Osteocyte (in vitro differentiated cells): ENCODE data around the gene ARFGAP1. TPM values are rescaled to one million over a fixed set of nuclear protein-coding genes. Genes with fewer than 3 reads are reported as not detected.

ENCODE experiments used
- DNase-seq: peaks from one replicate; pipeline ENCODE4 v3.0.0; 2021; ENCODE audit warnings: mixed read lengths; ENCODE audit not compliant: unreplicated experiment; ENCODE audit errors: extremely low spot score
- H3K27ac Mint-ChIP-seq: one replicate; pipeline ENCODE4 v1.8.0; 2021; ENCODE audit warnings: mild to moderate bottlenecking, mixed read lengths; ENCODE audit not compliant: unreplicated experiment
- H3K27me3 Mint-ChIP-seq: one replicate; pipeline ENCODE4 v1.8.0; 2021; ENCODE audit warnings: mixed read lengths; ENCODE audit not compliant: unreplicated experiment
- H3K36me3 Mint-ChIP-seq: one replicate; pipeline ENCODE4 v1.8.0; 2021; ENCODE audit warnings: mixed read lengths; ENCODE audit not compliant: unreplicated experiment
- H3K4me1 Mint-ChIP-seq: one replicate; pipeline ENCODE4 v1.8.0; 2021; ENCODE audit warnings: mixed read lengths; ENCODE audit not compliant: unreplicated experiment
- H3K4me3 Mint-ChIP-seq: one replicate; pipeline ENCODE4 v1.8.0; 2021; ENCODE audit warnings: mild to moderate bottlenecking, moderate library complexity, mixed read lengths; ENCODE audit not compliant: unreplicated experiment
- H3K9me3 Mint-ChIP-seq: one replicate; pipeline ENCODE4 v1.8.0; 2021; ENCODE audit warnings: mixed read lengths; ENCODE audit not compliant: unreplicated experiment
- total RNA-seq: library from RNA; stranded (reverse); gene quantifications from 2 replicates; pipeline ENCODE4 v1.2.1, GENCODE V29; 2021
- TF ChIP-seq, protein P1 (sequence below): fragments of 200-600 bp; sonication (generic); IDR thresholded peaks from 2 replicates; pipeline ENCODE4 v1.5.0; 2021; ENCODE audit warnings: antibody characterized with exemption, mild to moderate bottlenecking, moderate library complexity

The ARFGAP1 gene
- total RNA-seq, 1 donor from 2014 or later = 119 TPM

DNA sequence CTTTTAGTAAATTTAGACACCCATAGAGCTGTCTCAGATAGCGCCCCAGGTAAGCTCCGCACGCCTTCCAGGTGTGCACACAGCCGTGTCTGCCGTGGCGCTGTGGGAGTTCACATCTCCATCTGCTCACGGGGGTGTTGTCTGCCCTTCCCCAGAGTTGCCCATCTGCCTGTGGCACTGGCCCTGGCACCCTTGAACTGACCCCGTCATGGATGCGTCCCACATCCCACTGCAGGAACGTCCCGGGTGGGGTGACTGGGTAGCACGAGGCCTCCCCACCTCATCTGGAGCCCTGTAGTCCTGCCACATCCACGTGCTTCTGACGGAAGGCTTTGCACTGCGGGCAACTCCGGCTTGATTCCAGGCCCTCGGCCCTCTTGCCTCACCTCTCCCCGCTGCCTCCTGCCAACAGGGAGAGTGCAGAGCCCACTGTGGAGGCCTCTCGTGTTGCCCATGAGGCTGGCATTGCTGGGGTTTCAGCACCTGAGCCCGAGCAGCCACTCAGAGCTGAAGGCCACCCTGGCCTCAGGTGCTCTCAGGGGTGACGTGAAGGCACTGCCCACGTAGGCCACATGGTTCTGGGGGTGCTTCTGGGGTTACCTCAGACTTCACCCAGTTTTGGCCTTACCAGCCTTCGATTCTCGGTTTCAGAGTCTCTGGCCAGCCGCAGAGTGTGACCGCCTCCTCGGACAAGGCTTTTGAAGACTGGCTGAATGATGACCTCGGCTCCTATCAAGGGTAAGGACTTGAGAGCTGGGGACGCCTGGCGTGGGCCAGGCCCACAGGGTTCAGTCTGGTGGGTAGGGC lies 5.1 kb downstream of the ARFGAP1 start:
- H3K27ac Mint-ChIP-seq = no peak overlapping the region
- no peaks in the 10 kb centered on the region for H3K27me3 Mint-ChIP-seq
- TF ChIP-seq, protein P1, sequence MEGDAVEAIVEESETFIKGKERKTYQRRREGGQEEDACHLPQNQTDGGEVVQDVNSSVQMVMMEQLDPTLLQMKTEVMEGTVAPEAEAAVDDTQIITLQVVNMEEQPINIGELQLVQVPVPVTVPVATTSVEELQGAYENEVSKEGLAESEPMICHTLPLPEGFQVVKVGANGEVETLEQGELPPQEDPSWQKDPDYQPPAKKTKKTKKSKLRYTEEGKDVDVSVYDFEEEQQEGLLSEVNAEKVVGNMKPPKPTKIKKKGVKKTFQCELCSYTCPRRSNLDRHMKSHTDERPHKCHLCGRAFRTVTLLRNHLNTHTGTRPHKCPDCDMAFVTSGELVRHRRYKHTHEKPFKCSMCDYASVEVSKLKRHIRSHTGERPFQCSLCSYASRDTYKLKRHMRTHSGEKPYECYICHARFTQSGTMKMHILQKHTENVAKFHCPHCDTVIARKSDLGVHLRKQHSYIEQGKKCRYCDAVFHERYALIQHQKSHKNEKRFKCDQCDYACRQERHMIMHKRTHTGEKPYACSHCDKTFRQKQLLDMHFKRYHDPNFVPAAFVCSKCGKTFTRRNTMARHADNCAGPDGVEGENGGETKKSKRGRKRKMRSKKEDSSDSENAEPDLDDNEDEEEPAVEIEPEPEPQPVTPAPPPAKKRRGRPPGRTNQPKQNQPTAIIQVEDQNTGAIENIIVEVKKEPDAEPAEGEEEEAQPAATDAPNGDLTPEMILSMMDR = no peak
- no peaks in the 10 kb centered on the region for H3K9me3 Mint-ChIP-seq
- no peak overlapping the region for H3K4me3 Mint-ChIP-seq
- H3K36me3 Mint-ChIP-seq = peaks cover 15% of the 10 kb centered on the region
- no peak for DNase-seq
- H3K4me1 Mint-ChIP-seq = peaks cover 20% of the 10 kb centered on the region

DNA sequence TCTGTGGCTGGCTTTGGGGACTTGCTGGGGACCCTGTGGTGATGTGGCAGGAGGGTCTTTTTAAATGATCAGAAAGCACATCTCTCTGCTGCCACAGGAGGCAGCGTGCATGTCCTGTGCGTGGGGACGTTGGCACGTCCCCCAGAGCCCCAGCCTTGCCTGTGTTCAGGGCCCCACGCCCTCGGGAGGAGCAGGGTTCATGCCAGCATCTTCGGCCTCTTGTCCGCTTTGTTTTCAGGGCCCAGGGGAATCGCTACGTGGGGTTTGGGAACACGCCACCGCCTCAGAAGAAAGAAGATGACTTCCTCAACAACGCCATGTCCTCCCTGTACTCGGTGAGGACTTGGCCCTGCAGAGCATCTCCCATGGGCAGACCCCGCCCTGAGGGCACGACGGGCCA lies 6.0 kb downstream of the ARFGAP1 start:
- H3K27ac Mint-ChIP-seq = no peak overlapping the region
- no peak overlapping the region for H3K4me3 Mint-ChIP-seq

DNA sequence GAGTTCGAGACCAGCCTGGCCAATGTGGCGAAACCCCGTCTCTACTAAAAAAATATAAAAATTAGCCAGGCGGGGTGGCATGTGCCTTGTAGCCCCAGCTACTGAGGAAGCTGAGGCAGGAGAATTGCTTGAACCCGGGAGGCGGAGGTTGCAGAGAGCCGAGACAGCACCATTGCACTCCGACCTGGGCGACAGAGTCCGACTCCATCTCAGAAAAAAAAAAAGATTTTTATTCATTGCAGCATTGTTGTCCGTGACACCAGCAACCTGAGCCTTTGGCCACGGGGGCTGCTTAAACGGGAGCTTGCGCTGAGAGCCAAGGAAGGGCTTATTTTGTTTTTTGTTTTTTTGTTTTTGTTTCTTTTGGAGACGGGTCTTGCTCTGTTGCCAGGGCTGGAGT lies 7.3 kb downstream of the ARFGAP1 start:
- Mint-ChIP-seq H3K4me3 (no peak overlapping the region), H3K4me1 (peaks cover 7% of the 10 kb centered on the region), H3K9me3 (no peaks in the 10 kb centered on the region), H3K27ac (no peak overlapping the region), H3K36me3 (peaks cover 20% of the 10 kb centered on the region), H3K27me3 (no peaks in the 10 kb centered on the region)
- TF ChIP-seq, protein P1 = no peak
- no peak for DNase-seq

More for the DNA sequence above, 6.0 kb downstream of the ARFGAP1 start:
- peaks cover 18% of the 10 kb centered on the region for H3K36me3 Mint-ChIP-seq
- TF ChIP-seq, protein P1 = no peak
- H3K4me1 Mint-ChIP-seq = peaks cover 17% of the 10 kb centered on the region
- no peak for DNase-seq
- H3K27me3 Mint-ChIP-seq = no peaks in the 10 kb centered on the region
- H3K9me3 Mint-ChIP-seq = no peaks in the 10 kb centered on the region

DNA sequence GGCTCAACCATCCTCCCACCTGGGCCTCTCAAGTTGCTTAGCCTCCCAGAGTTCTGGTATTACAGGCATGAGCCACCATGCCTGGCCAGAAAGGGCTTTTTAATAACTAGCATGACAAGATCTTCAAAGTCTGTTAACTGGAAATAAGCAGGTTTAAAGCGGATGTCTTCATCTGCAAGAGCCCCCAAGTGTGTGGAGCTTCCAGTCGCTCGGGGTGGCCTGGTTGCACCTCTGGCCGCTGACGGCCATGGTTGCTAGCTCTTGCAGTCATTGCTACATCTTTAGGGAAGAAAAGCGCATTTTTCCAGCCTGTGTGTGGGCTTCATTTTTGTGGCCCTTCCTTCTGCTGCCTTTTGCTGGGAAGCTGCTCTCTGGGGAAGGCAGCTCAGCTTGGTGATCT lies 7.8 kb downstream of the ARFGAP1 start:
- H3K36me3 Mint-ChIP-seq = peaks cover 20% of the 10 kb centered on the region
- no peak for DNase-seq
- H3K4me3 Mint-ChIP-seq = no peak overlapping the region
- H3K27me3 Mint-ChIP-seq = no peaks in the 10 kb centered on the region
- TF ChIP-seq, protein P1 = no peak
- H3K27ac Mint-ChIP-seq = no peak overlapping the region
- H3K9me3 Mint-ChIP-seq = no peaks in the 10 kb centered on the region
- peaks cover 2% of the 10 kb centered on the region for H3K4me1 Mint-ChIP-seq

DNA sequence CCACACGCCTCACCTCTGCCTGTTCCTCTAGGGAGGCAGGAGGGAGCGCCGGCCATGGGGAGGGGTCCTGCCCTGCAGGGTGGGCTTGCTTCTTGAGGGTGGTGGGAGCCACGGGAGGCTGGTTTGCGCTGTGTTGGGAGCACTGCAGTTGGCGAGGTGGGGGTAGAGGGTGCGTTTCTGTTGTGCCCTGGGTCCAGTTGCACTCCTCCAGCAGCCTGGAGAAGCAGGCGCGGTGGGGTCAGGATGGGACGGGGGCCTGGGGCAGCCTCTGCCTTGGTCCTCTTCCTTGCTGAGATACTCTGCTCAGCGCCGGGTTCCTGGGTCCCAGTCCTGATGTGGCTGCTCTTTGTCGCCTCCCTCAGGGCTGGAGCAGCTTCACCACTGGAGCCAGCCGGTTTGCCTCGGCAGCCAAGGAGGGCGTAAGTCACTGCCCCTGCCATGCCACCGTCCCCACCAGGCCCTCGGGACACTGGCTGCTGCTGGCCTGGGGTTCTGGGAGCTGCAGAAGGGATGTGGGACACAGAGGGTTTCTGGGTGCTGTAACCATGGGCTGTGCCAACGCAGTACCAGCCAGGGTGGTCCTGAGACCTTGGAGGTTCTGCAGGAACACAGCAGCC lies 8.4 kb downstream of the ARFGAP1 start:
- Mint-ChIP-seq H3K9me3 (no peaks in the 10 kb centered on the region), H3K4me3 (no peak overlapping the region), H3K36me3 (peaks cover 23% of the 10 kb centered on the region), H3K4me1 (no peaks in the 10 kb centered on the region), H3K27ac (no peak overlapping the region), H3K27me3 (no peaks in the 10 kb centered on the region)
- DNase-seq = no peak
- TF ChIP-seq, protein P1 = peak; percentile 29
